Measurements from ENCODE around the gene CLIC5. TPM values are rescaled to one million over a fixed set of nuclear protein-coding genes. Genes with fewer than 3 reads are reported as not detected.

Gene CLIC5
- total and polyA plus RNA-seq, 2 of the 8 experiments (the other 6 are each of a cell fraction or from before 2014, with no cell fraction given): 0.12 to 0.15 TPM

DNA sequence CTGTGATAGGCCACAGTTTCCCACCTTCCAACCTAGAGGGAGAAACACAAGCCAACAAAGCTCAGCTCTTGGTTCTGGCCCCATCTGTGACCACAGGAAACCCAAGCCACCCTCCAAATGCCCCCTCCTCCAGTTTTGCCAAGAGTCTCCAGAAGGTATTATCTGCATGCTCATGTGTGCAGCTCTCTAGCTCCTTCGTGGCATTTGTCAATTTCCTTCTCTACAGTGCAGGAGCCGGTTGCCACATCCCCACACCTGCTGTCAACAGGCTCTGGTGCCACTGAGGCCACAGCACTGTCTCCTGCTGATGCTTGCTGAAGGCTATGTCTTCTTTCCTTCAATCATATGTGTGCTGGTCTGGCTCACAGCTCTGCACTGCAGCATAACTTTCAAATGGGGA, 177.2 kb downstream of the CLIC5 start (continued):
- TF ChIP-seq HDAC6 (IDR thresholded peaks at IDR 0.05; ENCODE audit: low read depth, low read length) (no peak), SP2 (IDR thresholded peaks at IDR 0.05; ENCODE audit: low read length) (no peak), RFX5 (IDR thresholded peaks at IDR 0.05; ENCODE audit: borderline replicate concordance, low read depth, low read length) (no peak), USF2 (IDR thresholded peaks at IDR 0.05; ENCODE audit: low read length) (no peak), GABPA (IDR thresholded peaks at IDR 0.05; ENCODE audit: borderline replicate concordance, insufficient read depth, low read length) (no peak)

Measured in H1 (cell line).